ENCODE measurements around the gene LMBRD2. TPM values are rescaled to one million over a fixed set of nuclear protein-coding genes. Genes with fewer than 3 reads are reported as not detected.

LMBRD2 gene
- polyA plus RNA-seq, 1 donor (not counting 4 experiments of a cell fraction or from before 2014, with no cell fraction given), result 4.7 TPM

DNA sequence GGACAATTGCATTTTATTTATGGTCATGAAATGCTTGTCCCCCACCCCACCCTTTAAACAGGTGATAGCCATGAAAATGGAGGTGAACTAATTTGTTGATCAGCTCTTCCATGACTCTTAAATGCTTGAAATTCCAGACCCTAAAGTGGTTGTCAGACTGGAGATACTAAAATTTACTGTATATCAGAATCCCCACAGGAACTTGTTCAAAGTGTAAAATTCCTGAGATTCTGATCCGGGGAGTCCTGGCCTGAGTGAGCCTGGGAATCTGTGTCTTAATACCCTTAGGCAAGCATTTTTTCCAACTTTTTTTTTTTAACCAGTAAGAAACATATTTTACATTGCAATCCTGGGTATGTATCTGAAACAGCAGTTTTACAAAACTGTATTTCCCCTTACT is 4.9 kb upstream of the LMBRD2 start:
- DNase-seq (ENCODE audit: low read depth, low spot score), result peak; percentile 28
- Histone ChIP-seq H2AFZ (ENCODE audit: control insufficient read depth, low read length) (no peak overlapping the region), H3K79me2 (ENCODE audit: control insufficient read depth, insufficient read depth, low read length) (peaks cover 52% of the 10 kb centered on the region), H3K27me3 (ENCODE audit: control insufficient read depth, extremely low read depth, insufficient read depth, low read length) (no peaks in the 10 kb centered on the region), H3K9me3 (ENCODE audit: control insufficient read depth, low read depth, low read length) (no peaks in the 10 kb centered on the region), H3K27ac (ENCODE audit: control insufficient read depth, insufficient read depth, low read length) (peak overlapping the region; percentile 38), H3K9ac (ENCODE audit: control insufficient read depth, extremely low read depth, insufficient read depth, low read length) (no peak overlapping the region), H3K4me1 (ENCODE audit: control insufficient read depth, extremely low read depth, insufficient read depth, low read length) (peaks cover 41% of the 10 kb centered on the region), H3K4me2 (ENCODE audit: control insufficient read depth, extremely low read depth, insufficient read depth, low read depth, low read length) (peak overlapping the region; percentile 43), H3K36me3 (ENCODE audit: control insufficient read depth in 2 of 2, extremely low read depth in 1 of 2, insufficient read depth in 2 of 2, low read length in 2 of 2) (peaks cover 8 to 18% of the 10 kb centered on the region in 2 experiments), H4K20me1 (ENCODE audit: control insufficient read depth, extremely low read depth, insufficient read depth, low read length) (no peaks in the 10 kb centered on the region), H3K9me1 (ENCODE audit: control insufficient read depth, extremely low read depth, insufficient read depth, low read length) (no peaks in the 10 kb centered on the region), H3K4me3 (ENCODE audit: control insufficient read depth in 2 of 3, extremely low read depth in 1 of 3, insufficient read depth in 2 of 3, low read depth in 1 of 3, low read length in 3 of 3) (no peak overlapping the region)
- TF ChIP-seq CTCF (optimal IDR thresholded peaks at IDR 0.05 in 1 of 3, IDR thresholded peaks at IDR 0.05 in 1 of 3, conservative IDR thresholded peaks at IDR 0.05 in 1 of 3; ENCODE audit: extremely low read depth in 1 of 3, insufficient read depth in 2 of 3, low read length in 3 of 3), result no peak
- no peak for TF ChIP-seq EZH2 (IDR thresholded peaks at IDR 0.05; ENCODE audit: low read length)
- FAIRE-seq, result no peak
- dilution Hi-C loops (cut with MboI; ENCODE audit: extremely low pct_ligation_motif_present, low sequenced_read_pairs), result no loop called here

- Histone ChIP-seq H3K4me2 (ENCODE audit: control insufficient read depth, extremely low read depth, insufficient read depth, low read depth, low read length) (peak overlapping the region; percentile 43), H3K4me1 (ENCODE audit: control insufficient read depth, extremely low read depth, insufficient read depth, low read length) (peaks cover 37% of the 10 kb centered on the region)
- DNase-seq (ENCODE audit: low read depth, low spot score), result peak; percentile 66
These were observed 4.5 kb upstream of the LMBRD2 start for GRCh38 chr5:36156121-36156601.

More at GRCh38 chr5:36156121-36156601, 4.5 kb upstream of the LMBRD2 start:
- H3K27ac ChIP-seq (ENCODE audit: control insufficient read depth, insufficient read depth, low read length), result peak overlapping the region; percentile 38
- peaks cover 55% of the 10 kb centered on the region for H3K79me2 ChIP-seq (ENCODE audit: control insufficient read depth, insufficient read depth, low read length)
- no peak overlapping the region for H2AFZ ChIP-seq (ENCODE audit: control insufficient read depth, low read length)
- no peaks in the 10 kb centered on the region for H4K20me1 ChIP-seq (ENCODE audit: control insufficient read depth, extremely low read depth, insufficient read depth, low read length)
- dilution Hi-C loops (cut with MboI; ENCODE audit: extremely low pct_ligation_motif_present, low sequenced_read_pairs), result no loop called here
- no peaks in the 10 kb centered on the region for H3K27me3 ChIP-seq (ENCODE audit: control insufficient read depth, extremely low read depth, insufficient read depth, low read length)
- no peaks in the 10 kb centered on the region for H3K9me1 ChIP-seq (ENCODE audit: control insufficient read depth, extremely low read depth, insufficient read depth, low read length)
- no peak overlapping the region for H3K4me3 ChIP-seq (ENCODE audit: control insufficient read depth in 2 of 3, extremely low read depth in 1 of 3, insufficient read depth in 2 of 3, low read depth in 1 of 3, low read length in 3 of 3)
- TF ChIP-seq CTCF (optimal IDR thresholded peaks at IDR 0.05 in 1 of 3, IDR thresholded peaks at IDR 0.05 in 1 of 3, conservative IDR thresholded peaks at IDR 0.05 in 1 of 3; ENCODE audit: extremely low read depth in 1 of 3, insufficient read depth in 2 of 3, low read length in 3 of 3), result no peak
- FAIRE-seq, result peak; percentile 86
- peaks cover 8 to 18% of the 10 kb centered on the region in 2 experiments for H3K36me3 ChIP-seq (ENCODE audit: control insufficient read depth in 2 of 2, extremely low read depth in 1 of 2, insufficient read depth in 2 of 2, low read length in 2 of 2)
- H3K9me3 ChIP-seq (ENCODE audit: control insufficient read depth, low read depth, low read length), result no peaks in the 10 kb centered on the region
- H3K9ac ChIP-seq (ENCODE audit: control insufficient read depth, extremely low read depth, insufficient read depth, low read length), result no peak overlapping the region

All from keratinocyte (primary cell).